LHCN-M2 (cell line): ENCODE measurements around the gene NUMB. TPM values are rescaled to one million over a fixed set of nuclear protein-coding genes. Genes with fewer than 3 reads are reported as not detected.

Source experiments
- DNase-seq: peaks from one replicate; pipeline ENCODE4 v3.0.0-alpha.2; 2012; ENCODE audit warnings: low read depth
- total RNA-seq: library from RNA; depleted of rRNA; stranded (reverse); fragments of >200 nt; gene quantifications from 2 replicates; pipeline ENCODE4 v1.2.3, GENCODE V29; 2014; rRNA removed

Gene NUMB
- total RNA-seq, 1 experiment from 2014 or later: 33.3 TPM

GRCh38 chr14:73234586-73235394 lies 223.6 kb downstream of the NUMB start:
- DNase-seq: no peak

- DNase-seq: no peak
Observed at GRCh38 chr14:73234029-73234428, 224.3 kb downstream of the NUMB start.

GRCh38 chr14:73233564-73233963 lies 224.8 kb downstream of the NUMB start:
- no peak for DNase-seq

- no peak for DNase-seq
Observed at GRCh38 chr14:73232984-73233383, 225.4 kb downstream of the NUMB start.

- no peak for DNase-seq
Observed at GRCh38 chr14:73231981-73232851, 226.1 kb downstream of the NUMB start.

GRCh38 chr14:73230051-73230450 lies 228.3 kb downstream of the NUMB start:
- DNase-seq: no peak

GRCh38 chr14:73227812-73228781 lies 230.2 kb downstream of the NUMB start:
- peak; percentile 53 for DNase-seq

- DNase-seq: no peak
Observed at GRCh38 chr14:73225496-73225895, 232.8 kb downstream of the NUMB start.

Other genes with a start within 250 kb of the NUMB start
- gene PAPLN, start 221.0 kb downstream of the NUMB start, total RNA-seq: 0.06 and 0.63 TPM in 2 replicates
- 25.7 and 26.5 TPM in 2 replicates for gene RIOX1, start 32.4 kb upstream of the NUMB start, total RNA-seq
- 15.7 and 18.3 TPM in 2 replicates for gene ACOT1, start 78.6 kb upstream of the NUMB start, total RNA-seq
- not detected in 2 replicates for gene HEATR4, start 100.4 kb upstream of the NUMB start, total RNA-seq
- 53.0 and 54.9 TPM in 2 replicates for gene ACOT2, start 110.7 kb upstream of the NUMB start, total RNA-seq
- 0.38 and 0.69 TPM in 2 replicates for gene ACOT4, start 133.3 kb upstream of the NUMB start, total RNA-seq
- not detected in 2 replicates for gene ACOT6, start 154.0 kb upstream of the NUMB start, total RNA-seq
- 17.3 and 18.3 TPM in 2 replicates for gene DNAL1, start 186.4 kb upstream of the NUMB start, total RNA-seq